DMS 273 treated with DMSO at 0.1 percent for 48 hours (cell line): ENCODE data around the gene MORN3.
A peak's percentile ranks its signal among the peaks of the same experiment; 100 is the strongest.
"Not testable (repeated sequence)": the region's sequence is repeated elsewhere in the genome, so short reads cannot be mapped to it uniquely, and the experiment has no call there.

Experiments used
- DNase-seq: peaks from one replicate; lab custom pipeline; 2025; lab: John Stamatoyannopoulos, UW

The MORN3 gene

GRCh38 chr12:121669521-121669900 lies at the start of gene MORN3:
MORN3 (minus strand) TSS chr12:121669654; CDS start chr12:121669483, 171 bp downstream.
- no peak for DNase-seq

- DNase-seq = no peak
These were observed 49.3 kb upstream of the MORN3 start for GRCh38 chr12:121718653-121719239.

- no peak for DNase-seq
These were observed 47.7 kb upstream of the MORN3 start for GRCh38 chr12:121717041-121717699.

- no peak for DNase-seq
These were observed 46.5 kb upstream of the MORN3 start for GRCh38 chr12:121715862-121716435.

GRCh38 chr12:121715055-121715454 lies 45.6 kb upstream of the MORN3 start:
- not testable (repeated sequence) for DNase-seq

GRCh38 chr12:121713793-121714192 lies 44.3 kb upstream of the MORN3 start:
- DNase-seq = no peak

GRCh38 chr12:121713257-121713777 lies 43.9 kb upstream of the MORN3 start:
- DNase-seq = no peak

GRCh38 chr12:121712461-121713256 lies 43.2 kb upstream of the MORN3 start, which contains the start of gene TMEM120B:
TMEM120B (plus strand) TSS chr12:121712752; CDS start chr12:121712896, 144 bp downstream.
- no peak for DNase-seq

GRCh38 chr12:121712190-121712460 lies 42.7 kb upstream of the MORN3 start:
- no peak for DNase-seq

- DNase-seq = no peak
These were observed 42.1 kb upstream of the MORN3 start for GRCh38 chr12:121711361-121712189.

GRCh38 chr12:121709478-121709961 lies 40.1 kb upstream of the MORN3 start:
- no peak for DNase-seq

GRCh38 chr12:121709064-121709424 lies 39.6 kb upstream of the MORN3 start:
- not testable (repeated sequence) for DNase-seq

GRCh38 chr12:121708313-121709063 lies 39.0 kb upstream of the MORN3 start:
- no peak for DNase-seq

- no peak for DNase-seq
These were observed 36.1 kb upstream of the MORN3 start for GRCh38 chr12:121705514-121705913.

GRCh38 chr12:121702944-121703343 lies 33.5 kb upstream of the MORN3 start:
- no peak for DNase-seq

- DNase-seq = no peak
These were observed 32.3 kb upstream of the MORN3 start for GRCh38 chr12:121701667-121702277.

- DNase-seq = not testable (repeated sequence)
These were observed 28.4 kb upstream of the MORN3 start for GRCh38 chr12:121697861-121698260.

GRCh38 chr12:121697093-121697698 lies 27.7 kb upstream of the MORN3 start:
- DNase-seq = peak; percentile 20

- no peak for DNase-seq
These were observed 23.8 kb upstream of the MORN3 start for GRCh38 chr12:121693155-121693687.

GRCh38 chr12:121692744-121693143 lies 23.3 kb upstream of the MORN3 start:
- DNase-seq = not testable (repeated sequence)
